GOT3 (cell line): ENCODE measurements around the gene KLF15.
"Not testable (repeated sequence)": the region's sequence is repeated elsewhere in the genome, so short reads cannot be mapped to it uniquely, and the experiment has no call there.

ENCODE experiments used
- DNase-seq: peaks from one replicate; lab custom pipeline; 2025; ENCODE audit warnings: mixed read lengths; lab: John Stamatoyannopoulos, UW

KLF15 gene

GRCh38 chr3:126346466-126346865 lies 10.7 kb downstream of the KLF15 start:
- no peak for DNase-seq

- DNase-seq: no peak
These were observed 11.4 kb downstream of the KLF15 start for GRCh38 chr3:126345641-126346460.

GRCh38 chr3:126345231-126345630 lies 12.0 kb downstream of the KLF15 start:
- DNase-seq: no peak

GRCh38 chr3:126344380-126345041 lies 12.7 kb downstream of the KLF15 start:
- DNase-seq: no peak

GRCh38 chr3:126343649-126344035 lies 13.6 kb downstream of the KLF15 start:
- DNase-seq: no peak

GRCh38 chr3:126342991-126343648 lies 14.1 kb downstream of the KLF15 start:
- DNase-seq: no peak

- DNase-seq: no peak
These were observed 15.0 kb downstream of the KLF15 start for GRCh38 chr3:126342211-126342610.

GRCh38 chr3:126341755-126342150 lies 15.5 kb downstream of the KLF15 start:
- no peak for DNase-seq

- DNase-seq: no peak
These were observed 16.1 kb downstream of the KLF15 start for GRCh38 chr3:126340943-126341754.

GRCh38 chr3:126340596-126340942 lies 16.6 kb downstream of the KLF15 start:
- DNase-seq: no peak

GRCh38 chr3:126340081-126340511 lies 17.1 kb downstream of the KLF15 start:
- DNase-seq: peak; percentile 38

- no peak for DNase-seq
These were observed 17.7 kb downstream of the KLF15 start for GRCh38 chr3:126339466-126339865.

GRCh38 chr3:126338790-126339288 lies 18.4 kb downstream of the KLF15 start:
- DNase-seq: no peak

GRCh38 chr3:126337980-126338651 lies 19.1 kb downstream of the KLF15 start:
- no peak for DNase-seq

- not testable (repeated sequence) for DNase-seq
These were observed 25.3 kb downstream of the KLF15 start for GRCh38 chr3:126331812-126332336.

- DNase-seq: no peak
These were observed 27.1 kb downstream of the KLF15 start for GRCh38 chr3:126329927-126330725.

- no peak for DNase-seq
These were observed 30.6 kb downstream of the KLF15 start for GRCh38 chr3:126326629-126327028.

- DNase-seq: no peak
These were observed 34.8 kb downstream of the KLF15 start for GRCh38 chr3:126322181-126322967.

GRCh38 chr3:126321490-126321889 lies 35.7 kb downstream of the KLF15 start:
- no peak for DNase-seq
